GM18867 (cell line): ENCODE data around the gene ANO6.
"Not testable (repeated sequence)": the region's sequence is repeated elsewhere in the genome, so short reads cannot be mapped to it uniquely, and the experiment has no call there.

Source experiments
- ATAC-seq: cut with Tn5 transposase; IDR thresholded peaks from one replicate; pipeline ENCODE4 v1.9.1; 2021; ENCODE audit warnings: mild to moderate bottlenecking, moderate library complexity; ENCODE audit not compliant: unreplicated experiment

ANO6 gene

GRCh38 chr12:45379261-45379660, 163.4 kb downstream of the ANO6 start:
- no peak for ATAC-seq

GRCh38 chr12:45381351-45381750, 165.5 kb downstream of the ANO6 start:
- no peak for ATAC-seq

GRCh38 chr12:45388545-45388944, 172.7 kb downstream of the ANO6 start:
- no peak for ATAC-seq

GRCh38 chr12:45389426-45389825, 173.5 kb downstream of the ANO6 start:
- no peak for ATAC-seq

GRCh38 chr12:45397499-45397898, 181.6 kb downstream of the ANO6 start:
- not testable (repeated sequence) for ATAC-seq

DNA sequence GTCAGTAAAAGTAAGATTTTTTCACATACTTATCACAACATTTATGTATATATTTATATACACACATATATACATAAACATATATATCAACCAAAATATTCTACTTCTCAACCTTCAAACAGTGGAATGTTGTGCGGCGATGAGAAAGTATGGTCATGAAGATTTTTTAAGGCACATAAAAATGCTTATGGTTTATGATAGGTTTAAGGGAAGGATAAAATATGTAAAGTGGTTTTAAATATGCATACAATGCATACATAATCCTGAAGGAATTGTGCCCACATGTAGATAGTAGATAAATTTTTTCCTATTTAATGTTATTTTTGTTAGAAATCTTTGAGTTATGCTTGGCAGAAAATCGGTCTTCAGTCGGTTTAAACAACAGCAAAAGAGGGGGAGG, 182.7 kb downstream of the ANO6 start:
- no peak for ATAC-seq

DNA sequence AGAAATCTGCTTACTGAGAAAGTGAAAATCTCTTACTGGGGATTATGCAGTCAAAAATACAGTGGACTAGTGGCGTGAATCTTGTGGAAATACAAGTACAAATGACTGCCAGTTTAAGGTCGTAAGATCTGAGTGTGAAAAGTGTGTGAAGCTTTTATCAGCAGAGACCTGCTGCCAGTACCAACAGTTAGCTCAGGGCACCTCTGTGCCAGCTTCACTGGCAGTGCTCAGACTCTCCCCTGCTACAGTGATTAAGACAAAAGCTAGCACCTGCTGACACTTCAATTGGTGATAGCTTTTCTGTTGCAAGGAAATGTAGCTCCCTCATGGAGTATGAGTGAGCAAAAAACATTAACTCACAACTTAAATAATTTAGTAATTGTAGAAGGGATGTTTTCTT, 185.1 kb downstream of the ANO6 start:
- ATAC-seq: no peak

DNA sequence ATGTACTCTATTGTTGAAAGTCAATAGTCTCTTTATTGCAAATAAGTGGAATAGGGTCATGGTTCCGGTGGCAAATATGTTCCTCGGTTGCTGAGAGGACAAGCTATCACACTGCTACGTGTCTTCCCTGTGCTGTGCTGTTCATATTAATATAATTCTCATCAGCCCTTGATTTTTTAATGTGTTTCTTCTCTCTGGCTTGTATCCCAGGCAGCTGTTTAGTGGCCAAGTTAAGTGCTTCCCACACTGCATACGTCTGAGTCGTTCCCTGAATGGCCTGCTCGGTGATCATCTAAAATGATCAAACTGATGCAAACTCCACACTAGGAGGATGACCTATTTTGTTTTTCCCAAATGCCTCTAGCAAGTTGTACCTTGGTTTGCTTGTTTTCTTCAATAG, 186.4 kb downstream of the ANO6 start:
- ATAC-seq: no peak

GRCh38 chr12:45406988-45407850, 191.3 kb downstream of the ANO6 start:
- ATAC-seq: no peak

DNA sequence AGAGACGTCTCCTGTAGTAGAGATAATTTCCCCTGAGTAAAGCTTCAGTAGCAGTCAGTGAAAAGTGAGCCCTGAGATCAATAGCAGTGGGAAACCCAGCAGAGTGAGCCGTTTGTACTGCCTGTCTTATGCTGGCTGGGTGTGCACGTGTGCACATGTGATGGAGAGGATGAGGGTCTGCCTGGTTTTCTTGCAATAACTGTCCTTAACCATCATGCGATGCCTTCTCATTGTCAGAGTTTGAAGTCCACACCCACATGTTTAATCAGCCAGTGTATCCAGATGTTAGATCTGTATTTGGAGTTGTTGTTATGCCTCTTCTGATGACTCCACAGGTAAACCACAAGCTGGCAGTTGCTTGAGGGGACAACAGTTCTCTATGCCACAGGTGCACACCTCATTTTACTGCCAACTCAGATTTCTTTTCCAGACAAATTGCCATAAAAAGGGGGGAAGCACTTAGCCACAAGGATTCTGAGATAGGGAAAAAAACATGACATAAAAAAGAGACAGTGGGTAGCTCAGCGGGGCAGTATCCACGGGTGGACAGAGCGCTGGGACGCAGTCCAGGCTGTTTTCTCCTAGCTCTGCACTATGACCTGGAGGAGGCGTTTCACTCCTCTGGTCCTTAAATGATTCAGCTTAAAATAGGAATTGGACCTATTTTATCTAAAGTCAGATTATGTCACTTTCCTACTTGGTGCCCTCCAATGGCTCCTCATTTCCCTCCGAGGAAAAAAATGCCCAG, 192.3 kb downstream of the ANO6 start:
- ATAC-seq: no peak

DNA sequence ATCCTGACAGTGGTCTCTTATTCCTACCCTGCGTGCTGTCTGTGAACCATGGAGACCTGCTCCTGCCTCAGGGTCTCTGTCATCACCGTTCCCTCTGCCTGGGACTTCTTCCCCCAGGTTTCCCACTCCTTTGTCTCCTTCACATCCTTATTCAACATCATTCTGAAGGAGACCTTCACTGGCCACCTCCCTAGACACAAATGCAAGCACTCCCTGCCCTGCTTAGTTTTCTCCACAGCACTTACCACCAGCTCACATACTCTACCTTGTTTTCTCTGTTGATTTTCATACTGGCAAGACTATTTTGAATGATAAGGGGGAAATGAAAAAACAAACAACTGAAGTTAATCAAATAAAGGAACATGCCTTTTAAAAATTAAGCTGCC, 192.8 kb downstream of the ANO6 start:
- no peak for ATAC-seq

DNA sequence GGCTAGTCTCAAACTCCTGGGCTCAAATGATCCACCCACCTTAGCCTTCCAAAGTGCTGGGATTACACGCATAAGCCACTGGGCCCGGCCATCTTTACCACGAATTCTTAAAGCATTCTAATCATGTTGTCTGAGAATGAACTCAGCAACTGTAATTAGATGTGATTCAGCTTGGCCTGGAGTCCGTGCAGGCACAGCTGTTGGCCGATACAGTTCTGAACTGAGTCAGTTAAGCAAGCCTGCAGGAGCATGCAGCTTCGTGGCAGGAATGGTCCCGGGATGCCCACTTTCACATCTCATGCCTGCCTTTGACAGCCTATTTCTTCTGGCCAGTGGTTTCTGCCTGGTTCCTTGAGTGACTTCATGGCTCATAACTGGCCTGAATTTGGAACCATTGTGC, 194.1 kb downstream of the ANO6 start:
- ATAC-seq: no peak

DNA sequence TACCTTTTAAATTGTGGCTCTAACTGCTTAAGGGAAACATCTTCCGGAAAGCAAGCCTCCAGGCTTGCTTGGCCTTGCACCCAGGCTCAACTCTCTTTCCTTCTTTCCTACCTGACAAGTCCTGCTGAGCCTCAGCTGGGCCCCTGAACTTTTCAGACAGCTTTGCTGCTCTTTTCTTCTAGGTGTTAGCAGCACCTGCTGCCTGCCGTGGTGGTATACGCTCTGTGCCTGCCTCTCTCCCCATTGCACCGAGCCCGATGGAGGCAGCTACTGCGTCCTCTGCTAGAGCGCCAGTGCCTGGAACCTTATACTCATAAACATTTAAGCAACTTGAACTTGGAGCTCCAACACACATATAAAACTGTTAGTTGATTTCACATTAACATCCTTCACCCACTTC, 195.7 kb downstream of the ANO6 start:
- ATAC-seq: no peak

DNA sequence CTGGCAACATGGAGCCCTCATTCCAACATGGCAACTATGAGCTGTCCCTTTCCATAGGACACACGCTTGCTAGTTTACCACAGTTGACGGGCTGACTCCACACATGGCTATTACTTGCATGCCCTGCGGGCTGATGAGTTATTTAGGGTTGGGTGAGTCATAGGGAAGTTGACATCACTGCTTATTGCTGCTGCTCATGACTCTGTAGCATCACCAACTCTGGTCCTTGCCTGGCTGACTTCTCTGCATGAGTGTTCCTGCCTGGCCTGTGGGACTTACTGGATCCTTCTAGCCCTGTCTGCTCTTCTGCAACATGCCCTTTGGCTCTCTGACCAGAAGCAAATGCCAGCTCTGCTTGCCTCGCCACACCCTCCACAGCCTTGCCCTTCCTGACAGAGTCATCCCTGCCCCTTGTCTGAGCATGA, 199.5 kb downstream of the ANO6 start:
- ATAC-seq: peak; percentile 94

DNA sequence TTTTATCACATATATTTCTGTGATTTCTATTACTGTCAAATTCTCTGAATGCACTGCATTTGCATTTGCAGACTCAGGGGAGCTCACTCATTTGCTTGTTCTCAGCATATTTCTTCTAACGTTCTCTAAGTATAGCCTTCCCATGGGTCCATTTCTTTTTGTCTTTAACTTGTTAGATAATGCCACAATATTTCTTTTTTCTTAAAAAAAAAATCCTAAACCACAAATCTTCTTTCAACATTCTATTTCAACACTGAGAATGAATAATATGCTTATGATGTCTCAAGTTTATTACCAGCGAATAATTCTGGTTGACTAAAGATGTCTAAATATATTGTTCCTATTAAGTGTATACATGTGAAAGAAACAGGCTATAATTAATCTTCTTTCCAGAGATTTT, 200.2 kb downstream of the ANO6 start:
- no peak for ATAC-seq

DNA sequence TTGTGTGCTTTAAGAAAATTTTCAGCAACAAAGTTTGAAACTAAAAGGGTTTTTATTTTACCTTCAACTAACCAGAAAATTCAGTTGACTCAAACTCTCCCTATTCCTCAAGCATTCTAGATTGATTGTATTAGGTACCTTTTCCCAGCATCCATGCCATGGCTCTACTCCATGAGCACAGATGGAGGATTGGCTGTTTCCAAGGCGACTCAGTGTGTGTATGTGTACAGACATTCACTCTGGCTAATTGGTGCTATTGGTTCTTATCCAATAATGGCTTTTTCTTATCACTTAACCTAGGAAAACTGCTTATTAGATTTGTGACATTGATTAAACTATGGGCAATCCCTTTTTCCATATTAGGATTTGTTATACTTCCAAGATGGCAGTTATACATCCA, 202.6 kb downstream of the ANO6 start:
- no peak for ATAC-seq

- no peak for ATAC-seq
Measured at GRCh38 chr12:45419317-45419814, 203.5 kb downstream of the ANO6 start.

- ATAC-seq: no peak
Measured at GRCh38 chr12:45421736-45422135, 205.8 kb downstream of the ANO6 start.

DNA sequence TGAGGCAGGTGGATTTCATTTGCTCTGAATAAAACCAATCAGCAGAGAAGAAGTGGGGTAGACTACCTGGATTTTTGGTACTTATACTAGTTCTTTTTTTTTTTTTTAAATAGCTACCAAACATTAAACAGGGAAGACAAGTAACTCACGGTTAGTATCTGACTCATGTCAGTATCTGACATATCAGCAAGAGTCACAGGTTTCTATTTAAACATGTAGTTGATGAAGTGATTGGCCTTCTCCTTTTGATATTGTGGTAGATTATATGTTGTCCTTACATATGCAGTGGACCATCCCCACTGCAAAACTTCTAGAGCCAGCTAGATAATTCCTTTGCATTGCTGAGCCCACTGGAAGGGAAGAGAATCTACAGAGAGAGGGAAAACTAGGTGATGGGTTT, 208.0 kb downstream of the ANO6 start:
- ATAC-seq: no peak

- ATAC-seq: no peak
Measured at GRCh38 chr12:45425426-45425825, 209.5 kb downstream of the ANO6 start.

DNA sequence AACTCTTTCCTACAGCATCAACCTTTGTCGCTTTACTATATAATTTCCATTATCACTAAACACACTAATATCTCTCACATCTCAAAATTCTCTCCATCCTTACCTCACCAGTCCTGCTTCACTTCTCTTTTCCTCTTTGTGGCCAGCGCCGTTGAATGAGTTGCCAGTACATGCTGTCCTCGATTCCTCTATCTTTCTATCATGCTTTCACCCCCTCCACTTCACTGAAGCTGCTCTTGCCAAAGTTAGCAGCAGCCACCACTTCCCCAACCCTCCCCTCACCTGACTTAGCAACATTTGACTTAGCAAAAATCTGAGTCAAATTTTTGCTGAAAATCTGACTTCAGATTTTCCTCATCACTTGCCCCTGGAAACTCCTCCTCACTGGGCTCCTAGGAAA, 210.4 kb downstream of the ANO6 start:
- no peak for ATAC-seq

DNA sequence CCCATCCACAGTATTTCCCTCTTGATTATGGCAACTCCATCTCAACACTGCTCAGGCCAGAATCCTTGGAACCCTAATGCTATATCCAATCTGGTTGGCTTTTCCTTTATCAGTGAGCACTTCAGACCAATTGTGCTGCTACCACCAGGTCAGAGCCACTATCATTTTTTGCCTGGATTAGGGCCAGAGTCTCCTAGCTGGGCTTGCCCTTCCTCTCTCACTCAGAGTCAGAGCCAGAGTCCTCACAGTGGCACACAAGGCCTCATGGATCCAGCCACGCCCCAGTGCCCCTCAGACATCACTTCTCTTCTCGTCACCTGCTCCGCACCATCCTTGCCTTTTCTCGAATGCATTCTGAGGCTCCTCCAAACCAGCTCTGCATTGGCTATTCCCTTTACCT, 211.1 kb downstream of the ANO6 start:
- no peak for ATAC-seq
